ENCODE measurements around the gene DLD.

GRCh38 chr7:107951172-107951787 lies 60.3 kb downstream of the DLD start:
- TF ChIP-seq CTCF (IDR thresholded peaks at IDR 0.05; ENCODE audit: poor library complexity) (no peak), EZH2 (IDR thresholded peaks at IDR 0.05; ENCODE audit: borderline replicate concordance) (no peak), EZH2phosphoT487 (IDR thresholded peaks at IDR 0.05; ENCODE audit: low read depth, severe bottlenecking, unreplicated experiment) (no peak)
